GM23338 (cell line): Measurements from ENCODE around the gene EP300.

ENCODE experiments used
- CREB1 ChIP-seq: fragments of 250-450 bp; sonication (Bioruptor Pico); IDR thresholded peaks from 2 replicates; pipeline ENCODE4 v1.5.0; 2020; ENCODE audit warnings: low read depth, mild to moderate bottlenecking, moderate library complexity
- EZH2 ChIP-seq: fragments of 200-600 bp; sonication (generic); IDR thresholded peaks from one replicate; pipeline ENCODE4 v1.8.0; 2017; ENCODE audit warnings: antibody characterized with exemption, mild to moderate bottlenecking, low read depth; ENCODE audit not compliant: unreplicated experiment
- EZH2phosphoT487 ChIP-seq: fragments of 200-600 bp; sonication (generic); IDR thresholded peaks from one replicate; pipeline ENCODE4 v1.8.1; 2018; ENCODE audit warnings: antibody characterized with exemption; ENCODE audit not compliant: unreplicated experiment
- JUNB ChIP-seq: IDR thresholded peaks from one replicate; pipeline ENCODE4 v1.6.1; 2016; ENCODE audit warnings: antibody characterized with exemption; ENCODE audit not compliant: unreplicated experiment
- NANOG ChIP-seq: IDR thresholded peaks from 2 replicates; pipeline ENCODE4 v1.6.1; 2016; ENCODE audit warnings: antibody characterized with exemption, borderline replicate concordance
- POLR2AphosphoS5 ChIP-seq: IDR thresholded peaks from 2 replicates; pipeline ENCODE4 v1.6.1; 2016; ENCODE audit warnings: antibody characterized with exemption, low read depth
- ZNF331 ChIP-seq: fragments of 250-450 bp; sonication (Bioruptor Pico); IDR thresholded peaks from 2 replicates; pipeline ENCODE4 v1.5.0; 2020; ENCODE audit warnings: low read depth, mild to moderate bottlenecking, moderate library complexity
- TF ChIP-seq, protein P1 (sequence below), 2 experiments: fragments of 200-600 bp in 1 of 2; sonication (generic) in 1 of 2; conservative IDR thresholded peaks; 2 replicates each; pipeline versions ENCODE4 v1.5.1 to v1.6.1; 2016 to 2017; ENCODE audit warnings: antibody characterized with exemption in 2 of 2, low read depth in 2 of 2, mild to moderate bottlenecking in 2 of 2, moderate library complexity in 1 of 2
- TF ChIP-seq, protein P2 (sequence below): IDR thresholded peaks from one replicate; pipeline ENCODE4 v1.6.1; 2018; ENCODE audit warnings: antibody characterized with exemption; ENCODE audit not compliant: unreplicated experiment
- TF ChIP-seq, protein P3 (sequence below): IDR thresholded peaks from 2 replicates; pipeline ENCODE4 v1.6.1; 2016; ENCODE audit warnings: antibody characterized with exemption

DNA sequence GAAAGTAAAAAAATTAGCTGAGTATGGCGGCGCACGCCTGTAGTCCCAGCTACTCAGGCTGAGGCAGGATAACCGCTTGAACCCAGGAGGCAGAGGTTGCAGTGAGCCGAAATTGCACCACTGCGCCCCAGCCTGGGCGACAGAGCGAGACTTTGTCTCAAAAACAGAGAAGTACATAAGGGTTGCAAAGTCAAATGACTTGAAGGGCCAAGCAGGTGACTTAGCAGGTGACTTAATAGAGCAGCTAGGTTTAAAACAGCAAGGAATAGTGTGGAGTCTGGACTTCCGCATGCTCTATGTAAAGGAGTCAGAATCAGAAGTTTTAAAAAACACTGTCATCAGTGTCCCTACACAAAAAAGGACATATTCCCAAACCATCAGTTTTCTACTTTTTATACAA, 31.7 kb downstream of the EP300 start:
- TF ChIP-seq, protein P1, sequence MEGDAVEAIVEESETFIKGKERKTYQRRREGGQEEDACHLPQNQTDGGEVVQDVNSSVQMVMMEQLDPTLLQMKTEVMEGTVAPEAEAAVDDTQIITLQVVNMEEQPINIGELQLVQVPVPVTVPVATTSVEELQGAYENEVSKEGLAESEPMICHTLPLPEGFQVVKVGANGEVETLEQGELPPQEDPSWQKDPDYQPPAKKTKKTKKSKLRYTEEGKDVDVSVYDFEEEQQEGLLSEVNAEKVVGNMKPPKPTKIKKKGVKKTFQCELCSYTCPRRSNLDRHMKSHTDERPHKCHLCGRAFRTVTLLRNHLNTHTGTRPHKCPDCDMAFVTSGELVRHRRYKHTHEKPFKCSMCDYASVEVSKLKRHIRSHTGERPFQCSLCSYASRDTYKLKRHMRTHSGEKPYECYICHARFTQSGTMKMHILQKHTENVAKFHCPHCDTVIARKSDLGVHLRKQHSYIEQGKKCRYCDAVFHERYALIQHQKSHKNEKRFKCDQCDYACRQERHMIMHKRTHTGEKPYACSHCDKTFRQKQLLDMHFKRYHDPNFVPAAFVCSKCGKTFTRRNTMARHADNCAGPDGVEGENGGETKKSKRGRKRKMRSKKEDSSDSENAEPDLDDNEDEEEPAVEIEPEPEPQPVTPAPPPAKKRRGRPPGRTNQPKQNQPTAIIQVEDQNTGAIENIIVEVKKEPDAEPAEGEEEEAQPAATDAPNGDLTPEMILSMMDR (conservative IDR thresholded peaks at IDR 0.05; ENCODE audit: low read depth in 2 of 2): no peak
- TF ChIP-seq POLR2AphosphoS5: no peak
- no peak for TF ChIP-seq CREB1
- TF ChIP-seq, protein P2, sequence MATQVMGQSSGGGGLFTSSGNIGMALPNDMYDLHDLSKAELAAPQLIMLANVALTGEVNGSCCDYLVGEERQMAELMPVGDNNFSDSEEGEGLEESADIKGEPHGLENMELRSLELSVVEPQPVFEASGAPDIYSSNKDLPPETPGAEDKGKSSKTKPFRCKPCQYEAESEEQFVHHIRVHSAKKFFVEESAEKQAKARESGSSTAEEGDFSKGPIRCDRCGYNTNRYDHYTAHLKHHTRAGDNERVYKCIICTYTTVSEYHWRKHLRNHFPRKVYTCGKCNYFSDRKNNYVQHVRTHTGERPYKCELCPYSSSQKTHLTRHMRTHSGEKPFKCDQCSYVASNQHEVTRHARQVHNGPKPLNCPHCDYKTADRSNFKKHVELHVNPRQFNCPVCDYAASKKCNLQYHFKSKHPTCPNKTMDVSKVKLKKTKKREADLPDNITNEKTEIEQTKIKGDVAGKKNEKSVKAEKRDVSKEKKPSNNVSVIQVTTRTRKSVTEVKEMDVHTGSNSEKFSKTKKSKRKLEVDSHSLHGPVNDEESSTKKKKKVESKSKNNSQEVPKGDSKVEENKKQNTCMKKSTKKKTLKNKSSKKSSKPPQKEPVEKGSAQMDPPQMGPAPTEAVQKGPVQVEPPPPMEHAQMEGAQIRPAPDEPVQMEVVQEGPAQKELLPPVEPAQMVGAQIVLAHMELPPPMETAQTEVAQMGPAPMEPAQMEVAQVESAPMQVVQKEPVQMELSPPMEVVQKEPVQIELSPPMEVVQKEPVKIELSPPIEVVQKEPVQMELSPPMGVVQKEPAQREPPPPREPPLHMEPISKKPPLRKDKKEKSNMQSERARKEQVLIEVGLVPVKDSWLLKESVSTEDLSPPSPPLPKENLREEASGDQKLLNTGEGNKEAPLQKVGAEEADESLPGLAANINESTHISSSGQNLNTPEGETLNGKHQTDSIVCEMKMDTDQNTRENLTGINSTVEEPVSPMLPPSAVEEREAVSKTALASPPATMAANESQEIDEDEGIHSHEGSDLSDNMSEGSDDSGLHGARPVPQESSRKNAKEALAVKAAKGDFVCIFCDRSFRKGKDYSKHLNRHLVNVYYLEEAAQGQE: no peak
- TF ChIP-seq EZH2: no peak
- TF ChIP-seq, protein P3, sequence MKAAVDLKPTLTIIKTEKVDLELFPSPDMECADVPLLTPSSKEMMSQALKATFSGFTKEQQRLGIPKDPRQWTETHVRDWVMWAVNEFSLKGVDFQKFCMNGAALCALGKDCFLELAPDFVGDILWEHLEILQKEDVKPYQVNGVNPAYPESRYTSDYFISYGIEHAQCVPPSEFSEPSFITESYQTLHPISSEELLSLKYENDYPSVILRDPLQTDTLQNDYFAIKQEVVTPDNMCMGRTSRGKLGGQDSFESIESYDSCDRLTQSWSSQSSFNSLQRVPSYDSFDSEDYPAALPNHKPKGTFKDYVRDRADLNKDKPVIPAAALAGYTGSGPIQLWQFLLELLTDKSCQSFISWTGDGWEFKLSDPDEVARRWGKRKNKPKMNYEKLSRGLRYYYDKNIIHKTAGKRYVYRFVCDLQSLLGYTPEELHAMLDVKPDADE: no peak
- no peak for TF ChIP-seq ZNF331
- no peak for TF ChIP-seq EZH2phosphoT487
- TF ChIP-seq NANOG: no peak
- TF ChIP-seq JUNB: no peak
